GM18861 (cell line): ENCODE data around the gene ZNF764.
A peak's percentile ranks its signal among the peaks of the same experiment; 100 is the strongest.

ENCODE experiments used
- ATAC-seq: cut with Tn5 transposase; IDR thresholded peaks from one replicate; pipeline ENCODE4 v1.9.1; 2021; ENCODE audit not compliant: unreplicated experiment

Gene ZNF764

GRCh38 chr16:30570636-30571444 is 12.7 kb upstream of the ZNF764 start:
- no peak for ATAC-seq

GRCh38 chr16:30569746-30570635 is 11.8 kb upstream of the ZNF764 start:
- ATAC-seq = no peak

GRCh38 chr16:30569281-30569680 is 11.1 kb upstream of the ZNF764 start:
- ATAC-seq = no peak

- no peak for ATAC-seq
Measured at GRCh38 chr16:30567991-30568638, 9.9 kb upstream of the ZNF764 start.

- no peak for ATAC-seq
Measured at GRCh38 chr16:30567160-30567990, 9.2 kb upstream of the ZNF764 start.

- ATAC-seq = no peak
Measured at GRCh38 chr16:30566531-30566930, 8.4 kb upstream of the ZNF764 start.

- no peak for ATAC-seq
Measured at GRCh38 chr16:30565984-30566383, 7.8 kb upstream of the ZNF764 start.

GRCh38 chr16:30565526-30565925 is 7.4 kb upstream of the ZNF764 start:
- no peak for ATAC-seq

- no peak for ATAC-seq
Measured at GRCh38 chr16:30562021-30562420, 3.8 kb upstream of the ZNF764 start.

- ATAC-seq = no peak
Measured at GRCh38 chr16:30561089-30561816, 3.1 kb upstream of the ZNF764 start.

- no peak for ATAC-seq
Measured at GRCh38 chr16:30559690-30560089, 1.5 kb upstream of the ZNF764 start.

GRCh38 chr16:30558789-30559377 is 709 bp upstream of the ZNF764 start:
- no peak for ATAC-seq

- ATAC-seq = peak; percentile 3
Measured at GRCh38 chr16:30557707-30557956, 542 bp downstream of the ZNF764 start.

- no peak for ATAC-seq
Measured at GRCh38 chr16:30556125-30556473, 2.1 kb downstream of the ZNF764 start.

GRCh38 chr16:30555315-30556124 is 2.7 kb downstream of the ZNF764 start:
- no peak for ATAC-seq

GRCh38 chr16:30554557-30555314 is 3.4 kb downstream of the ZNF764 start:
- ATAC-seq = no peak

- ATAC-seq = no peak
Measured at GRCh38 chr16:30553393-30553899, 4.7 kb downstream of the ZNF764 start.

- ATAC-seq = no peak
Measured at GRCh38 chr16:30552956-30553355, 5.2 kb downstream of the ZNF764 start.
